IMR-90 (cell line): ENCODE measurements around the gene SPPL2A. TPM values are rescaled to one million over a fixed set of nuclear protein-coding genes. Genes with fewer than 3 reads are reported as not detected.

ENCODE experiments used
- ATAC-seq: fragments of 200-7000 bp; cut with Tn5 transposase; 2 replicates; pipeline ENCODE4 v1.9.1; 2020; ENCODE audit warnings: low read depth, mild to moderate bottlenecking, moderate library complexity
- BruUV-seq: library from RNA; stranded (reverse); fragments of 400-500 nt; replicated peaks from 2 replicates; lab custom pipeline; 2021; lab: Mats Ljungman, UMichigan
- CTCF ChIA-PET: fragments of 300-600 bp; formaldehyde crosslinking; extraction: SDS; loops from one replicate; lab custom pipeline; 2021; ENCODE audit warnings: antibody characterized with exemption; lab: Yijun Ruan, JAX
- POLR2A ChIA-PET: fragments of 300-600 bp; sonication (Branson Sonifier 250); formaldehyde crosslinking; loops from one replicate; lab custom pipeline; 2022; ENCODE audit warnings: antibody characterized with exemption; ENCODE audit not compliant: unreplicated experiment; lab: Charles Lee
- DNase-seq: peaks from one replicate; pipeline ENCODE4 v3.0.0; 2013
- H2AFZ ChIP-seq: replicated peaks from 2 replicates; pipeline ENCODE3; 2013; ENCODE audit warnings: low read length, mild to moderate bottlenecking; ENCODE audit not compliant: poor library complexity
- H2AK5ac ChIP-seq: 2 replicates; pipeline ENCODE4 v1.6.1; 2013; ENCODE audit warnings: low read depth, low read length, inconsistent platforms
- H2AK9ac ChIP-seq: replicated peaks from 2 replicates; pipeline ENCODE3; 2013; ENCODE audit warnings: mild to moderate bottlenecking, low read depth, low read length, moderate library complexity; ENCODE audit not compliant: poor library complexity
- H2BK120ac ChIP-seq: 2 replicates; pipeline ENCODE4 v1.6.1; 2013; ENCODE audit warnings: low read depth, low read length, inconsistent platforms
- H2BK15ac ChIP-seq: 3 replicates; pipeline ENCODE4 v1.6.1; 2013; ENCODE audit warnings: low read depth, low read length, inconsistent platforms
- H2BK20ac ChIP-seq: 2 replicates; pipeline ENCODE4 v1.6.1; 2013; ENCODE audit warnings: low read depth, mild to moderate bottlenecking, inconsistent platforms, low read length, moderate library complexity
- H2BK5ac ChIP-seq: 2 replicates; pipeline ENCODE4 v1.6.1; 2013; ENCODE audit warnings: mild to moderate bottlenecking, low read depth, low read length, inconsistent platforms; ENCODE audit not compliant: poor library complexity, severe bottlenecking
- H3K14ac ChIP-seq: replicated peaks from 2 replicates; pipeline ENCODE4 v1.6.1; 2013; ENCODE audit warnings: low read depth, low read length, inconsistent platforms
- H3K18ac ChIP-seq: 2 replicates; pipeline ENCODE4 v1.6.1; 2013; ENCODE audit warnings: low read depth, low read length, control low read depth
- H3K23ac ChIP-seq: 2 replicates; pipeline ENCODE4 v1.6.1; 2013; ENCODE audit warnings: low read depth, low read length, inconsistent platforms
- H3K27ac ChIP-seq: 2 replicates; pipeline ENCODE4 v1.5.1; 2013; ENCODE audit warnings: mild to moderate bottlenecking, control low read depth, low read length; ENCODE audit not compliant: insufficient read depth
- H3K27me3 ChIP-seq: 2 replicates; pipeline ENCODE4 v1.6.1; 2013; ENCODE audit warnings: low read length; ENCODE audit not compliant: control insufficient read depth, insufficient read depth
- H3K36me3 ChIP-seq: 2 replicates; pipeline ENCODE4 v1.6.1; 2013; ENCODE audit warnings: low read length, mixed read lengths; ENCODE audit not compliant: control insufficient read depth, insufficient read depth
- H3K4ac ChIP-seq: 2 replicates; pipeline ENCODE4 v1.6.1; 2013; ENCODE audit warnings: low read depth, low read length, inconsistent platforms
- H3K4me1 ChIP-seq: 2 replicates; pipeline ENCODE4 v1.6.1; 2013; ENCODE audit warnings: low read length, mixed read lengths; ENCODE audit not compliant: control insufficient read depth, insufficient read depth
- H3K4me2 ChIP-seq: 2 replicates; pipeline ENCODE4 v1.6.1; 2013; ENCODE audit warnings: low read depth, mild to moderate bottlenecking, control low read depth, low read length, moderate library complexity
- H3K4me3 ChIP-seq: 2 replicates; pipeline ENCODE4 v1.5.1; 2013; ENCODE audit warnings: low read depth, mild to moderate bottlenecking, control low read depth, low read length, moderate library complexity; ENCODE audit not compliant: insufficient read depth
- H3K56ac ChIP-seq: 2 replicates; pipeline ENCODE4 v1.6.1; 2013; ENCODE audit warnings: low read length, inconsistent platforms; ENCODE audit not compliant: insufficient read depth; ENCODE audit errors: extremely low read depth
- H3K79me1 ChIP-seq, 2 experiments: 2 replicates each; pipeline ENCODE4 v1.6.1; 2013; ENCODE audit warnings: low read length in 2 of 2, inconsistent platforms in 1 of 2, low read depth in 1 of 2
- H3K9ac ChIP-seq: 2 replicates; pipeline ENCODE4 v1.6.1; 2013; ENCODE audit warnings: low read depth, low read length, control low read depth
- H3K9me1 ChIP-seq: 2 replicates; pipeline ENCODE4 v1.6.1; 2013; ENCODE audit warnings: low read length, inconsistent platforms; ENCODE audit not compliant: insufficient read depth
- H3K9me3 ChIP-seq: 2 replicates; pipeline ENCODE4 v1.6.1; 2013; ENCODE audit warnings: low read length; ENCODE audit not compliant: control insufficient read depth, insufficient read depth
- H4K20me1 ChIP-seq: 2 replicates; pipeline ENCODE4 v1.6.1; 2013; ENCODE audit warnings: low read length, inconsistent platforms; ENCODE audit not compliant: insufficient read depth
- H4K5ac ChIP-seq: 2 replicates; pipeline ENCODE4 v1.6.1; 2013; ENCODE audit warnings: mild to moderate bottlenecking, low read depth, low read length, control low read depth
- H4K8ac ChIP-seq, 2 experiments: 2 replicates each; pipeline ENCODE4 v1.6.1; 2013; ENCODE audit warnings: low read depth in 2 of 2, low read length in 2 of 2, control low read depth in 1 of 2, inconsistent platforms in 1 of 2
- H4K91ac ChIP-seq: 2 replicates; pipeline ENCODE4 v1.6.1; 2013; ENCODE audit warnings: low read depth, low read length, inconsistent platforms; ENCODE audit not compliant: insufficient read depth
- BHLHE40 ChIP-seq: fragments of 150-350 bp; IDR thresholded peaks from 2 replicates; pipeline ENCODE4 v1.6.1; 2016; ENCODE audit warnings: mild to moderate bottlenecking, low read depth, low read length
- CEBPB ChIP-seq: IDR thresholded peaks from 2 replicates; pipeline ENCODE4 v1.6.1; 2012; ENCODE audit warnings: low read depth, low read length, improper control_type of control experiment
- FOS ChIP-seq: fragments of 150-350 bp; IDR thresholded peaks from 2 replicates; pipeline ENCODE4 v1.6.1; 2016; ENCODE audit warnings: low read depth, low read length
- MXI1 ChIP-seq: IDR thresholded peaks from 2 replicates; pipeline ENCODE4 v1.6.1; 2012; ENCODE audit warnings: low read depth, mild to moderate bottlenecking, low read length, moderate library complexity, borderline replicate concordance
- POLR2A ChIP-seq: IDR thresholded peaks from 2 replicates; pipeline ENCODE4 v1.6.1; 2012; ENCODE audit warnings: mild to moderate bottlenecking, low read depth, low read length
- RCOR1 ChIP-seq: IDR thresholded peaks from 2 replicates; pipeline ENCODE4 v1.6.1; 2012; ENCODE audit warnings: mild to moderate bottlenecking, low read length, improper control_type of control experiment; ENCODE audit not compliant: insufficient replicate concordance
- SMC3 ChIP-seq: fragments of 150-350 bp; IDR thresholded peaks from 2 replicates; pipeline ENCODE4 v1.6.1; 2016; ENCODE audit warnings: low read depth, mild to moderate bottlenecking, antibody characterized with exemption, low read length, moderate library complexity
- WGBS, 2 experiments: methylation state at CpG; one replicate each; pipeline versions ENCODE4 v1.1.5 to v1.1.7; 2013; ENCODE audit warnings: missing lambda C conversion rate in 2 of 2; ENCODE audit not compliant: insufficient read length in 1 of 2; ENCODE audit errors: extremely low coverage in 2 of 2; 5-methylcytosine and 5-hydroxymethylcytosine counted together
- dilution Hi-C: fragments of 300-500 bp; cut with HindIII; formaldehyde crosslinking; loops from one replicate; pipeline ENCODE4 v1.14.3; 2018; ENCODE audit warnings: low sequenced_read_pairs; ENCODE audit not compliant: unreplicated experiment
- in situ Hi-C: fragments of 300-500 bp; cut with MboI; formaldehyde crosslinking; loops from 3 replicates; pipeline ENCODE4 v1.14.3; 2019; ENCODE audit warnings: low sequenced_read_pairs, inconsistent platforms, mixed read lengths
- intact Hi-C: fragments of 100-400 bp; cut with micrococcal nuclease; formaldehyde crosslinking; loops from 2 replicates; pipeline ENCODE4 v1.10.0; 2022
- polyA plus RNA-seq, 3 experiments: library from polyadenylated mRNA; depleted of rRNA; stranded (reverse); fragments of >200 nt; gene quantifications; 2 replicates each; pipeline ENCODE4 v1.2.3, GENCODE V29; 2012; ENCODE audit warnings: low replicate concordance in 1 of 3
- total RNA-seq: library from RNA; depleted of rRNA; stranded (reverse); fragments of >200 nt; gene quantifications from 2 replicates; pipeline ENCODE4 v1.2.3, GENCODE V29; 2012
- TF ChIP-seq, protein P1 (sequence below): conservative IDR thresholded peaks from 2 replicates; pipeline ENCODE4 v1.5.1; 2012; ENCODE audit warnings: mild to moderate bottlenecking, low read depth, low read length, improper control_type of control experiment
- TF ChIP-seq, protein P2 (sequence below): fragments of 150-350 bp; IDR thresholded peaks from 2 replicates; pipeline ENCODE4 v1.6.1; 2017; ENCODE audit warnings: mild to moderate bottlenecking, antibody characterized with exemption, low read length, low read depth
- TF ChIP-seq, protein P3 (sequence below): fragments of 150-350 bp; IDR thresholded peaks from 2 replicates; pipeline ENCODE4 v1.6.1; 2016; ENCODE audit warnings: low read depth, mild to moderate bottlenecking, low read length, moderate library complexity, borderline replicate concordance

The SPPL2A gene
- total and polyA plus RNA-seq, 2 of the 4 experiments (the other 2 are of a cell fraction): 29.2 to 53.8 TPM

DNA sequence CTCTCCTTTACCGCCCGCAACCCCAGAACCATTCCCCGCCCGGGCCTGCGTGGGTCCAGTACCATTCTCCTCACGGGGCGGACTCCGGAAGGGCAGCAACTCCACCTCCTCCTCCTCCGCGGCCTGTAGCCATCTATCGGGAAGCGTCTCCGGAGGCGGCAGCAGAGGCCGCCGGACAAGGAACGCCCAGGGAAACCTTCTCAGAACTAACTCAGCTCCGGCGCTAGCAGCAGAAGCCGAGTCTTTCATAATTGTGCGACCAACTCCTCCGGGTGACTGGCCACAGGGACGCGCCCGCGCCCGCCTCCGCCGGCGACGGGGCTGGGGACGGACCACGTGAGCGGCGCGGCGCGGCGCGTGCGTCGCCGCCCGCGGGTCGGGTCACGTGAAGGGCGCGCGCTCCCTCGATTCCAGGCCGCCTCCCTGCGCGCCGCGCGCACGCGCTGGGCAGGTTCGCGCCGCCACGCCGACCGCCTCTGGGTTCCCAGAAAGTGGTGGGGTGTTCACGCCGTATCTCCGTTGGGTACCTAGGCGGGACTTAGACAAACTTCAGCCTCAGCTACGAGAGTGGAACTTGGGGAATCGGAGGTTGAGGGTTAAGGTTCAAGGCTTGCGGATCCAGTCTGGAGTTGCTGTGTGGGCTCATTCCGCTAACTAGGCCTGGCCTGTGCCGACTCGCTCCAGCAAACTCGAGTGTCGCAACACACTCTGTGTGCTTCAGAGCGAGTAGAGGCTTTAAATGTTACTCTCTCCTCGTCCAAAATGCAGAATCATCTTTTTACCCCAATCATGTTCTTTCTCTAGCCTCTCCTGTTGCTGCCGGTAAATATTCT lies 78.8 kb downstream of the SPPL2A start, which contains the start of gene TRPM7:
TSS of gene TRPM7 (minus strand) at position 329 of the 833 bp plus-strand sequence. CDS start at position 65, 264 bp downstream.
- H2BK5ac ChIP-seq: peak within 1 kb of the TSS; percentile 87
- TF ChIP-seq CEBPB (peak; percentile 96), MXI1 (peak; percentile 86; the same call in 1 of the 2 replicates), RCOR1 (no peak), FOS (peak; percentile 43), SMC3 (no peak), POLR2A (peak; percentile 79; the same call in 1 of the 2 replicates), BHLHE40 (peak; percentile 98)
- TF ChIP-seq, protein P1, sequence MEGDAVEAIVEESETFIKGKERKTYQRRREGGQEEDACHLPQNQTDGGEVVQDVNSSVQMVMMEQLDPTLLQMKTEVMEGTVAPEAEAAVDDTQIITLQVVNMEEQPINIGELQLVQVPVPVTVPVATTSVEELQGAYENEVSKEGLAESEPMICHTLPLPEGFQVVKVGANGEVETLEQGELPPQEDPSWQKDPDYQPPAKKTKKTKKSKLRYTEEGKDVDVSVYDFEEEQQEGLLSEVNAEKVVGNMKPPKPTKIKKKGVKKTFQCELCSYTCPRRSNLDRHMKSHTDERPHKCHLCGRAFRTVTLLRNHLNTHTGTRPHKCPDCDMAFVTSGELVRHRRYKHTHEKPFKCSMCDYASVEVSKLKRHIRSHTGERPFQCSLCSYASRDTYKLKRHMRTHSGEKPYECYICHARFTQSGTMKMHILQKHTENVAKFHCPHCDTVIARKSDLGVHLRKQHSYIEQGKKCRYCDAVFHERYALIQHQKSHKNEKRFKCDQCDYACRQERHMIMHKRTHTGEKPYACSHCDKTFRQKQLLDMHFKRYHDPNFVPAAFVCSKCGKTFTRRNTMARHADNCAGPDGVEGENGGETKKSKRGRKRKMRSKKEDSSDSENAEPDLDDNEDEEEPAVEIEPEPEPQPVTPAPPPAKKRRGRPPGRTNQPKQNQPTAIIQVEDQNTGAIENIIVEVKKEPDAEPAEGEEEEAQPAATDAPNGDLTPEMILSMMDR: no peak
- TF ChIP-seq, protein P2, sequence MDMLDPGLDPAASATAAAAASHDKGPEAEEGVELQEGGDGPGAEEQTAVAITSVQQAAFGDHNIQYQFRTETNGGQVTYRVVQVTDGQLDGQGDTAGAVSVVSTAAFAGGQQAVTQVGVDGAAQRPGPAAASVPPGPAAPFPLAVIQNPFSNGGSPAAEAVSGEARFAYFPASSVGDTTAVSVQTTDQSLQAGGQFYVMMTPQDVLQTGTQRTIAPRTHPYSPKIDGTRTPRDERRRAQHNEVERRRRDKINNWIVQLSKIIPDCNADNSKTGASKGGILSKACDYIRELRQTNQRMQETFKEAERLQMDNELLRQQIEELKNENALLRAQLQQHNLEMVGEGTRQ: peak; percentile 99
- TF ChIP-seq, protein P3, sequence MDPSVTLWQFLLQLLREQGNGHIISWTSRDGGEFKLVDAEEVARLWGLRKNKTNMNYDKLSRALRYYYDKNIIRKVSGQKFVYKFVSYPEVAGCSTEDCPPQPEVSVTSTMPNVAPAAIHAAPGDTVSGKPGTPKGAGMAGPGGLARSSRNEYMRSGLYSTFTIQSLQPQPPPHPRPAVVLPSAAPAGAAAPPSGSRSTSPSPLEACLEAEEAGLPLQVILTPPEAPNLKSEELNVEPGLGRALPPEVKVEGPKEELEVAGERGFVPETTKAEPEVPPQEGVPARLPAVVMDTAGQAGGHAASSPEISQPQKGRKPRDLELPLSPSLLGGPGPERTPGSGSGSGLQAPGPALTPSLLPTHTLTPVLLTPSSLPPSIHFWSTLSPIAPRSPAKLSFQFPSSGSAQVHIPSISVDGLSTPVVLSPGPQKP: no peak
- H3K14ac ChIP-seq: peak within 1 kb of the TSS; percentile 100
- H3K18ac ChIP-seq: peak within 1 kb of the TSS; percentile 97
- H4K20me1 ChIP-seq: peaks cover 20% of the 10 kb centered on the region
- BruUV-seq: no TSS peak
- H4K8ac ChIP-seq: peak within 1 kb of the TSS; percentile 96 to 100
- H3K4me3 ChIP-seq: peak within 1 kb of the TSS; percentile 96
- DNase-seq (peak; percentile 81), ATAC-seq (peak; percentile 84)
- H3K27ac ChIP-seq: peak within 1 kb of the TSS; percentile 93
- in situ Hi-C loops: no loop called here
- peak within 1 kb of the TSS; percentile 79 for H2AK5ac ChIP-seq
- H3K36me3 ChIP-seq: 0 out of 2 replicates have a peak, but pooled peaks cover 2% of the 10 kb centered on the region
- H3K27me3 ChIP-seq: no peaks in the 10 kb centered on the region
- CTCF ChIA-PET: interaction anchor here (1.1 kb wide), 1 partner anchor 190 kb away, joined by 4 read pairs; no protein-coding TSS in a partner anchor
- peak within 1 kb of the TSS; percentile 45 for H2BK20ac ChIP-seq
- WGBS, 2 experiments: 1% methylated on average over 22 of the region's 80 CpGs; no CpG with 5 or more reads in 1 of the 2 experiments
- H2BK15ac ChIP-seq: peak within 1 kb of the TSS; percentile 83
- dilution Hi-C loops: no loop called here
- peak within 1 kb of the TSS; percentile 97 for H2AFZ ChIP-seq
- H3K79me1 ChIP-seq: peaks cover 4 to 51% of the 10 kb centered on the region in 2 experiments
- H3K4ac ChIP-seq: peak within 1 kb of the TSS; percentile 99
- H4K5ac ChIP-seq: peak within 1 kb of the TSS; percentile 94
- no peaks in the 10 kb centered on the region for H3K9me3 ChIP-seq
- H3K4me1 ChIP-seq: peaks cover 3% of the 10 kb centered on the region; the same call in 1 of the 2 replicates
- peak within 1 kb of the TSS; percentile 97 for H3K4me2 ChIP-seq
- POLR2A ChIA-PET: interaction anchor here (0.7 kb wide), 1 partner anchor 33 kb away, joined by 4 read pairs; no protein-coding TSS in a partner anchor
- H3K9ac ChIP-seq: peak within 1 kb of the TSS; percentile 94
- H3K9me1 ChIP-seq: no peaks in the 10 kb centered on the region; the same call in 1 of the 2 replicates
- peak within 1 kb of the TSS; percentile 84 for H2AK9ac ChIP-seq
- H2BK120ac ChIP-seq: peak within 1 kb of the TSS; percentile 91
- peak within 1 kb of the TSS; percentile 98 for H3K56ac ChIP-seq
- peak within 1 kb of the TSS; percentile 96 for H4K91ac ChIP-seq
- intact Hi-C loops: loop anchor here (2.0 kb wide), 1 partner anchor 78 kb away; the partner anchor contains the start of gene SPPL2A
- H3K23ac ChIP-seq: peak within 1 kb of the TSS; percentile 98
